ENCODE data around the gene IDH3G.

IDH3G gene

DNA sequence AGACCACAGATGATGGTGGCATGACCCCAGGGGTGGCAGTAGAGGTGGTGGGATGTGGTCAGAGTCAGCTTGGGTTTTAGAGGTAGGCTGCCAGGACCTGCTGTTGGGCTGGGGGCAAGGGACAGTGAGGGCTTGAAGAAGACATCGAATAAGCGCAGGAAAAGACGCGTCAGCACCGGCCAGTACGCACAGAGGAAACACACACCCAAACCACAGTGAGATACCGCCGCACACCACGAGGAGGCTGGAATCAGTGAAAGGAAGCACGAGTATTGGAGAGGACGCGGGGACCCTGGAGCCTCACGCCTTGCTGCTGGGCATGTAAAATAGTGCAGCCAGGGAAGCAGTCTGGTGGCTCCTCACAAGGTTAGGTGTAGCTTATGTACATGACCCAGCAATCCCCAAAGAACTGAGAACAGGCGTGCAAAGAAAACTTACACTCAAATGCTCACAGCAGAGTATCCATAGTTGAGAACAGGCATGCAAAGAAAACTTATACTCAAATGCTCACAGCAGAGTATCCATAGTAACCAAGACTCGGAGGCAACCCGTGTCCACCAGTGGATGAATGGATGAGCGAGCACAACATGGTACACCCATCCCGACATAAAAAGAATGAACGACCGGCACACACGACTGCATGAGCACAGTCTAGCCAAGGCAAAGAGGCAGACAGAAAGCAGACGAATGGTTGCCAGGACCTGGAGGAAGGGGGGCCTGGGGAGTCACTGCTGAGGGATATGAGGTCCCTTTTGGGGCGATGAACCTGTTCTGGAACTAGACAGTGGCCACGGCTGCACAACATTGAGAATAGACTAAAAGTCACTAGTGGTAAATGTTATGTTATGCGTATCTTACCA lies 22.9 kb upstream of the IDH3G start:
- DNase-seq (ENCODE audit: low spot score) = peak; percentile 21

- no peak for DNase-seq (ENCODE audit: low spot score)
Measured at GRCh38 chrX:153814591-153815315, 20.6 kb upstream of the IDH3G start.

- DNase-seq (ENCODE audit: low spot score) = no peak
Measured at GRCh38 chrX:153813161-153813560, 19.0 kb upstream of the IDH3G start.

DNA sequence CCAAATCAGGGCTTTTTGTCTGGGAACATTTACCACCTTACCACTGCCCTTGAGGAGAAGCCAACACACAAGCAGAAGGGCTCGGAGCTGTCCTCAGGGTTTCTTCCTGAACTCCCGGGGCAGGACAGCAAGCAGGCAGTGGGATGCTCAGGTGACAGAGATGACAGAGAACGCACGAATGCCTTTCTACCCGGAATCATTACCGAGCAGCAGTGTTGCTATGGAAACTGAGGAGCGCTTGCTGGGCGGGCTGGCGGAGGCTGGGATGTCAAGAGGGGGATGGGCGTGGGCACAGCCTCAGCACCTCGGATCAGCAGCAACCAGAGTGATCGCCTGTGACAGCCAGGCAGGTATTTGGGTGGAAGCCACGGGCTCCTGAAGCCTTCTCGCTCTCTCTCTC lies 18.0 kb upstream of the IDH3G start:
- no peak for DNase-seq (ENCODE audit: low spot score)

DNA sequence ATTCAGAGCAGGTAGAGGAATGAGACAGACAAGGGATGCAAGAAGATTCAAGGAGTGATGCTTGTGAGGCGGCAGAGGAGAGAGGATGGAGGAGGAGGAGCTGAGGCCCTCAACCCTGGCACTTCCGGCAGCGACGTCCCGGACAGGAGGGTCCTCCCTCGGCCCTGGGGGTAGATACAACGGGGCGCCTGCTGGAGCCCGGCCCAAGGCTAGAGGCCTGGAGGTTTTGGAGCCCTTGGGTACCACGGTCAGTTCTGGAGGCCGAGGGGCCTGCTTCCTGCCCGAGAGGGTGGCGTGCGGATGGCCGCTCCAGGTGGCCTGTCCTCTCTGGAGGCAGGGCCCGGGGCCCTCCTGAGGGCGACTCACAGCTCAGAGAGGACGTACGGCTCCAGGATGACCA lies 13.8 kb upstream of the IDH3G start:
- DNase-seq (ENCODE audit: low spot score) = no peak

GRCh38 chrX:153806999-153807575 lies 12.9 kb upstream of the IDH3G start:
- no peak for DNase-seq (ENCODE audit: low spot score)

GRCh38 chrX:153805436-153805835 lies 11.3 kb upstream of the IDH3G start:
- no peak for DNase-seq (ENCODE audit: low spot score)

GRCh38 chrX:153804621-153805020 lies 10.4 kb upstream of the IDH3G start:
- DNase-seq (ENCODE audit: low spot score) = no peak

- no peak for DNase-seq (ENCODE audit: low spot score)
Measured at GRCh38 chrX:153804100-153804595, 10.0 kb upstream of the IDH3G start.

- DNase-seq (ENCODE audit: low spot score) = no peak
Measured at GRCh38 chrX:153803211-153804099, 9.3 kb upstream of the IDH3G start.

DNA sequence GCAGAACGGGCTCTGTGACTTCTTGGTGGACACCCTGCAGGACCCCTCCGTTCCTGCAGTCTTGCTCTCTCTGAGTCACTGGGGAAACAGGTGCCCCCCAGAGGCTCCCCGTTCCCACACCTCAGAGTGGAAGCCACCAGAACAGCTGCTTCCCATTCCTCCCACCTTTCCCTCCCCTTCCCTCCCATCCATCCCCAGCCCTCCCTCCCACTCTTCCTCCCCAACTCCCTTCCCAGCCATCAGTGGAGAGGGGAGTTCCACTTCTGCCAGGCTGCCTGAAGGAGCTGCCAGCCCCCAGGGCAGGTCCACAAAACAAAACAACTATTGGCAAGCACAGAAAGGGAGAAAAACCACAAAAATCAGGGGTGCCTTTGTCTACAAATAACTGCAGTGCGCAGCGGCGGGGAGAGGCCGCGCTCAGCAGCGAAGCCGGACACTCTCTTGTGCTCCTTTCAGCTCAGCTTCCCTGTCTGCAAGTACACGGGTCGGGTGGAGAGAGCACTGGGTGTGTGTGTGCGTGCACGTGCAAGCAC lies 8.4 kb upstream of the IDH3G start:
- DNase-seq (ENCODE audit: low spot score) = no peak

DNA sequence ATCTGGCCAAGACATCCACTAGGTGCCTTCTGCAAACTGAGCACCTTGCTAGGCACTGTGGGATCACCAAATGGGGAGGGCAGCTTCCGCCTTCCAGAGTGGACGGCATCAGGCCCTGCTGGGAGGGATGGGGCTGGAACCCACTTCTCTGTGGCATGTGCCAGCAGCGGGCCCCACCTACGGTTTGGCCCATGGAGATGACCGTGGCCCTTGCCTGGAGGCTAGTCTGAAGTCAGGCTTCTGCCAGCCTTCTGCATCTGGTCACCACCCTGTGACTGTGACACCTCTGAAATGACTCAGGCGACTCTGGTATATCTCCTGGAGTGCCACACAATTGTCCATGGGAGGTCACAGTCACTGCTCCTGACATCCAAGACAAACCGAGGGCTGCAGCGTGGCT lies 7.5 kb upstream of the IDH3G start:
- no peak for DNase-seq (ENCODE audit: low spot score)

DNA sequence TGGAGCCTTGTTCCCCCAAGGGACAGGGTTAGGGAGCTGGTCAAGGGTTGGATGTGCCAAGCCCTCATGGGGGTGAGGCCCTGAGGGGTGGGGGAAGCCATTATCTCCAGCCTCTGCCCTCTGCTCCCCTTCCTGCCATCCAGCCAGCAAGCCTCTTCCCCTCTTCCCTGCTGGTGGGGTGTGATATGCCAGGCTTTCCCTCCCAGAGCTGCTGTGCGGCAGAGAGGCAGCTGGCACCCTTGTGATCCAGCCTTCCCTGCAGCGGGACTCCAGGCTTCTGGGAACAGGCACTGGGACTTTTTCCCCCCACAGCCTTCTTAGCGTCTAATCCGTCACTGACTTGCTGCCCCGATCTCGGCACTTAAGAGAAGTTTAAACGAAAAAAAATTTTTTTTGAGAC lies 6.6 kb upstream of the IDH3G start:
- no peak for DNase-seq (ENCODE audit: low spot score)

GRCh38 chrX:153800177-153800722 lies 6.1 kb upstream of the IDH3G start:
- no peak for DNase-seq (ENCODE audit: low spot score)

DNA sequence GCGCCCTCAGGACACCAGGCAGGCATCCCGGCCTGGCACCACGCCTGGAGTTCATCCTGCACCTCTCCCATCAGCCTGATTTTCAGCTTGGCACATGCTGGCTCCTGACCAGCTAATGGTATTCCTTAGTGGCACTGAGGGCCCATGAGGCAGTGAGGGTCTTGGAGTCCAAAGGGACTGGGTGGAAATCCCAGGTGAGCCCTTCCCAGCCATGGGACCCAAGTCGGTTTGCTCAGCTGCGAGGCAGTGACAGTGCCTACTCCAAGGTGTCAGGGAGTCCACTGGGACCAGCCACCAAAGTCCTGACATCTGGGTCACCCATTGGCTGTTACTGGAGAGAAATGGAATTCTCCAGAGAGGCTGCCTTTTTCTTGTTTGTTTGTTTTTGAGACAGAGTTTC lies 5.2 kb upstream of the IDH3G start:
- no peak for DNase-seq (ENCODE audit: low spot score)

DNA sequence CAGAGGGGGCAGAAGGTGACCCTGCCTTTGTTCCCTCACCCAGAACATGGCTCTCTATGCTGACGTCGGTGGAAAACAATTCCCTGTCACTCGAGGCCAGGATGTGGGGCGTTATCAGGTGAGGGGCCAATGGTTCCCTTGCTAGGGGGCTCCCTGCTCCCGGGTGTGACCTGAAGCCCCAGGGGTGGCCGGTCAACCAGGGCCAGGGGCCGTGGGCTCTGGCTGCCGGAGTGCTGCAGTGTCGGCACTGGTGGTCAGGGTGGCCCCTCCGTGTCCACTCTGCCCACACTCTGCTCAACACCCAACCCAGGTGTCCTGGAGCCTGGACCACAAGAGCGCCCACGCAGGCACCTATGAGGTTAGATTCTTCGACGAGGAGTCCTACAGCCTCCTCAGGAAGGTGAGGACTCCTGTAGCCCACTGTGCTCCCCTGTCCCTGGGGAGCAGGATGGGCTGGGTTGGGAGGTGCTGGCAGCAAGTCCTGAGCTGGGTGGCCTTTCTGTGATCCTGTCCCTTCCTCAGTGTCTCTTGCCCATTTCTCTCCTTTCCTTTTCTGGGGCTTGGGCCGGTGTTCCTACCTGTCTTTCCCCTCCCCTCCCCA lies 3.3 kb upstream of the IDH3G start:
- DNase-seq (ENCODE audit: low spot score) = no peak

- no peak for DNase-seq (ENCODE audit: low spot score)
Measured at GRCh38 chrX:153794897-153795816, 982 bp upstream of the IDH3G start.

DNA sequence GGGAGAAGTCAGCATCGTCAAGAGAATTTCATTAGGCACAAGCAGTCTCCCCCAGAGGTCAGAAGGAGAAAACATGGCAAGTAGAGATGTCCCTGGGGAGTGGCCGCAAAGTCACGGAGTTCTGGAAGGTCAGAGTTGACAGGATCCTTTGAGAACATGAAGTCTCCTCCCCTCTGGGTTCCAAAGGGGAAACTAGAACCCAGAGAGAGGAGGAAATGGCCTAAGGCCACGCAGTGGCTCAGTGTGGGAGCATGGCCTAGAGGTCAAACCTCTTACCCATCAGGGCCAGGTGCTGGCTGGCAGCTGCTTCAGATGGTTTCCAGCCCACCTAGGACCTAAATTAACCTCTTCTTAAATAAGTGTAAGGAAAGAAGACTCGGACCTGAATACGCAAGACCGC lies 884 bp downstream of the IDH3G start:
- no peak for DNase-seq (ENCODE audit: low spot score)

DNA sequence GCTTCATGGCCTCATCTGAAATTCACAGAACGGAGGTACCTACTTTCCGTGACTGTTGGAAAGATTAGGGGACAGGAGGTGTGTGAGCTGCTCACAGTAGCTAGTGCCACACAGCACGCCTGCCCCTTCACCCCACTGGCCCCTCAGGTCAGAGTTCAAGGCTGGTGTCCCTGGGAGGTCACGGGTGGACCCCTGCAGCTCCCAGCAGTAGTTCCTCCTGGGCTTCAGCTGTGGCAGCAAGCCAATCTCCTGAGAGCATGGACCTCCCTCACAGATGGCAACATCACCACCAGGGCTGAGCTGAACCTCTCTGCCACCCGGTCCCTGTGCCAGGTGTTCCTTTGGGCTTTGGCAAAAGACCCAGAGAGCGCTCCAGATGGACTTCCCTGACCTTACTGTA lies 1.8 kb downstream of the IDH3G start:
- no peak for DNase-seq (ENCODE audit: low spot score)

All from CD4-positive, alpha-beta T cell treated with Interleukin-15 for 4 hours (primary cell).